ENCODE data around the gene MYO16.

Gene MYO16

DNA sequence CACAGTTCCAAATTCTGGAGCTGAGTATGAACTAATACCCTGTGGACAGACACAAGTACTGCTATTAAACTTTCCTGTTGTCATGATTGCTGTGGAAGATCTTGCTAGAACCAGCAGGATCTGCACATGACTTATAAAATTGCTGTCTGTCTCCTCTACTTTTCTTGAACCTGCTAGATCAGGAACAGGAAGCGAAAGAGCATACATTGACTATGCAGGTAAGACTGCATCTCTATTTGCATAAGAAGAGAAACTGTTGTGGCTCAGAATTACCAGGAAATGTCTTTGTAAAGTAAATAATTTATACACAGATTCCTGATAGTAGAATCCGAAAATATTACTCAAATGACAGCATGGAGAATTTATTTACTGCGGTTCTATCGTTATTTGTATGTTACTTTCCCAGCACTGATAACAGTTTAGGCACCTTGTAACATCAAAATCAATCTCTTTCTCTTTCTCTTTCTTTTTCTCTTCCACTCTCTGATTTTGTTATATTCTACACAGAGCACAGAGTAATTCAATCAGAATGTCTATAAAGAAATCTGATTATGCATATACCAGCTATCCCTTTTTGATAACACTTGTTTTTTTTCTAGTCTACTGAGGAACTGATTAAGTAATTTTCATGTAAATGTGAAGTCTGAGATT, 226.5 kb downstream of the MYO16 start:
- Mint-ChIP-seq H3K27me3 (ENCODE audit: low read depth, poor library complexity) (no peaks in the 10 kb centered on the region), H3K36me3 (ENCODE audit: low read depth) (no peaks in the 10 kb centered on the region), H3K4me1 (peaks cover 7% of the 10 kb centered on the region), H3K9me3 (no peaks in the 10 kb centered on the region), H3K27ac (no peak overlapping the region), H3K4me3 (no peak overlapping the region)
- no peak for DNase-seq
- TF ChIP-seq, protein P1, sequence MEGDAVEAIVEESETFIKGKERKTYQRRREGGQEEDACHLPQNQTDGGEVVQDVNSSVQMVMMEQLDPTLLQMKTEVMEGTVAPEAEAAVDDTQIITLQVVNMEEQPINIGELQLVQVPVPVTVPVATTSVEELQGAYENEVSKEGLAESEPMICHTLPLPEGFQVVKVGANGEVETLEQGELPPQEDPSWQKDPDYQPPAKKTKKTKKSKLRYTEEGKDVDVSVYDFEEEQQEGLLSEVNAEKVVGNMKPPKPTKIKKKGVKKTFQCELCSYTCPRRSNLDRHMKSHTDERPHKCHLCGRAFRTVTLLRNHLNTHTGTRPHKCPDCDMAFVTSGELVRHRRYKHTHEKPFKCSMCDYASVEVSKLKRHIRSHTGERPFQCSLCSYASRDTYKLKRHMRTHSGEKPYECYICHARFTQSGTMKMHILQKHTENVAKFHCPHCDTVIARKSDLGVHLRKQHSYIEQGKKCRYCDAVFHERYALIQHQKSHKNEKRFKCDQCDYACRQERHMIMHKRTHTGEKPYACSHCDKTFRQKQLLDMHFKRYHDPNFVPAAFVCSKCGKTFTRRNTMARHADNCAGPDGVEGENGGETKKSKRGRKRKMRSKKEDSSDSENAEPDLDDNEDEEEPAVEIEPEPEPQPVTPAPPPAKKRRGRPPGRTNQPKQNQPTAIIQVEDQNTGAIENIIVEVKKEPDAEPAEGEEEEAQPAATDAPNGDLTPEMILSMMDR (IDR thresholded peaks at IDR 0.05), result no peak

DNA sequence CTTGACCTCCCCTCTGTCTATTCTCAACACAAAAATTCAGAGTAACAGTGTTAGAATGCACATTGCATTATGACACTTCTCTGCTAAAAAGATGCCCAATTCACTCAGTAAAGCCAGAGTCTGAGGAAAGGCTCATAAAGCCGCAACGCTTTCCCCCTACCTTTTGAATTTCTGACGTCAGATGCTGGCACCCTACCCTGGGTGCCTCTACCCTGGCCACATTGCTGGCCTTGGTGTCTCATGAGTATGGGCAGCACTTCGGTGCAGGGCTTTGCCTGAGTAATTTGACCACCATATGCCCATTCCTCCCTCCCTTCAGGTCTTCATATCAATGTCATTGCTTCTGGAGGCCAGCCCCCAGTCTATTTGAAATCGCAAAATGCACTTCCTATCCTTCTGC, 229.3 kb downstream of the MYO16 start:
- Mint-ChIP-seq H3K27ac (no peak overlapping the region), H3K36me3 (ENCODE audit: low read depth) (no peaks in the 10 kb centered on the region), H3K4me3 (no peak overlapping the region), H3K9me3 (no peaks in the 10 kb centered on the region), H3K27me3 (ENCODE audit: low read depth, poor library complexity) (no peaks in the 10 kb centered on the region), H3K4me1 (no peaks in the 10 kb centered on the region)
- TF ChIP-seq, protein P1 (IDR thresholded peaks at IDR 0.05), result no peak
- DNase-seq, result no peak

DNA sequence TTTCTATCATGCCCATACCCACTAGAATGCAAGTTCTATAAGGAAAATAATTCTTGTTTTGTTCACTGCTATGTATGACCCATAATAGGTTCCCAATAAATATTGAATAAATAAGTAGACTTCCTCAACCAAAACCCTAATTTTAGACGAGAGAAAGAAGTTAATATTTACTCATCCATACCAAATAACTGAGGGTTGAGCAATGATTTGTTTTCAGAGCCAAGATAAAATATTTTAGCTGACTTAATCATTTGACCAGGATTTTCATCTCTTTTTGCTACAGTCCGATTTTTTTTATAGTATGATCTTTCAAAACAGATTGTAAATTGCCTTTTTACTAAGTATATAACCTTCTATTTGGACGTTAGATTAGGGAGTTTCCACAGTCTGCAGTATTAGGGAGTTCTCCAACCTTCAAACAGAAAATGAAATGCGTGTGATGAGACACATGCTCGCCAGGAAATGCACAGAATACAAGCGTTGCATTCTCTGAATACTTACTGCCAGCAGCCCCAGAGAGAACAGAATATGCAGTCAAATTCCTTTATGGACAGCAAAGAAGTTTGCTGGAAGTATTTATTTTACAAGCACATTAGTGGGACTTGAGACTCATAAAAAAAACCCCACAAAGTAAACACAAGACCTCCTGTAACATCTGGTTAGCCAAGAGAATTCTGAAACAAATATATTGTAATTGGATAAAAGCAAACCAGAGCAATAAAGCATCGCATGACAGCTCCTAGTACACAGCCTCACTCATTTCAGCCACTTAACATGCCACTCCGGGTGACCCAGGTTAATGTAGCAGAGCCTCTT, 230.0 kb downstream of the MYO16 start:
- TF ChIP-seq, protein P1 (IDR thresholded peaks at IDR 0.05), result no peak
- no peak overlapping the region for H3K27ac Mint-ChIP-seq
- H3K36me3 Mint-ChIP-seq (ENCODE audit: low read depth), result no peaks in the 10 kb centered on the region
- H3K27me3 Mint-ChIP-seq (ENCODE audit: low read depth, poor library complexity), result no peaks in the 10 kb centered on the region
- no peaks in the 10 kb centered on the region for H3K4me1 Mint-ChIP-seq
- no peaks in the 10 kb centered on the region for H3K9me3 Mint-ChIP-seq
- no peak for DNase-seq
- H3K4me3 Mint-ChIP-seq, result no peak overlapping the region

DNA sequence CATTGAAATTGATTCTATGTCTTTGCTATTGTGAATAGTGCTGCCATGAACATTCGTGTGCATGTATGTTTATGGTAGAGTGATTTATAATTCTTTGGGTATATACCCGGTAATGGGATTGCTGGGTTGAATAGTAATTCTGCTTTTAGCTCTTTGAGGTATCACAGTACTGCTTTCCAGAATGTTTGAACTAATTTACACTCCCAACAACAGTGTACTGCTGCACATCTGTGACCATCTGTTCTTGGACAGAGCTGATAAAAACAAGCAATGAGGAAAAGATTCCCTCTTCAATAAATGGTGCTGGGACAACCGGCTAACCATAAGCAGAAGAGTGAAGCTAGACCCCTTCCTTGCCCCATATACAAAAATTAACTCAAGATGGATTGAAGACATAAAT, 231.0 kb downstream of the MYO16 start:
- DNase-seq, result no peak
- TF ChIP-seq, protein P1 (IDR thresholded peaks at IDR 0.05), result no peak
- Mint-ChIP-seq H3K27me3 (ENCODE audit: low read depth, poor library complexity) (no peaks in the 10 kb centered on the region), H3K27ac (no peak overlapping the region), H3K4me3 (no peak overlapping the region), H3K36me3 (ENCODE audit: low read depth) (no peaks in the 10 kb centered on the region), H3K9me3 (no peaks in the 10 kb centered on the region), H3K4me1 (no peaks in the 10 kb centered on the region)

DNA sequence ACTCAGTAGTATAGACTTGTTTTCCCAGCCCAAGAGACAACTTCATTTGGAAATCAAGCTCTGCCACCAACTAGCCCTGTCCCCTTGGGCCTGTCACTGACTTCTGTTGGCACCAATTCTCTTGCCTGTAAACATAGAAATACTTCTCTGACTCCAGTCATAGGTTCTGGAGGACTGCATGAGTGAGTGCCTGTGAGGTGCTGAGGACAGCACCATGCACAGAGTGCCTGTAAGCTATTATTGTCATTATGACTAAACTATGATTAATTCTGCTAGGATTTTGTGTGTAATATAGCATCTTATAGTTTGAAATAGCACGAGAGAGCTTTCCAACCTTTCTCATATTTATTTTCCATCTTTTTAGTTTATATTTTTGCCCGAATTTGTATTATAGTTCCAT, 247.9 kb downstream of the MYO16 start:
- Mint-ChIP-seq H3K27me3 (ENCODE audit: low read depth, poor library complexity) (peaks cover 3% of the 10 kb centered on the region), H3K4me1 (no peaks in the 10 kb centered on the region), H3K36me3 (ENCODE audit: low read depth) (no peaks in the 10 kb centered on the region), H3K27ac (no peak overlapping the region), H3K9me3 (peaks cover 33% of the 10 kb centered on the region), H3K4me3 (no peak overlapping the region)
- TF ChIP-seq, protein P1 (IDR thresholded peaks at IDR 0.05), result no peak
- DNase-seq, result no peak

All from nephron progenitor cell (in vitro differentiated cells).